Panc1 (cell line): ENCODE data around the gene RASGRP3. TPM values are rescaled to one million over a fixed set of nuclear protein-coding genes. Genes with fewer than 3 reads are reported as not detected.

Experiments used
- ATAC-seq: fragments of 200-7000 bp; cut with Tn5 transposase; 2 replicates; pipeline ENCODE4 v1.9.1; 2020; ENCODE audit warnings: mild to moderate bottlenecking, moderate library complexity
- BruUV-seq: library from RNA; stranded (reverse); fragments of 400-500 nt; replicated peaks from 2 replicates; lab custom pipeline; 2021; lab: Mats Ljungman, UMichigan
- CTCF ChIA-PET: fragments of 300-600 bp; sonication (Branson Sonifier 250); formaldehyde crosslinking; loops from one replicate; lab custom pipeline; 2022; ENCODE audit warnings: antibody characterized with exemption; lab: Charles Lee
- POLR2A ChIA-PET: fragments of 300-600 bp; sonication (Branson Sonifier 250); formaldehyde crosslinking; loops from one replicate; lab custom pipeline; 2022; ENCODE audit warnings: antibody characterized with exemption; lab: Charles Lee
- DNase-seq: peaks from one replicate; pipeline ENCODE4 v3.0.0-alpha.2; 2010; ENCODE audit warnings: low read depth, low spot score
- H3K27ac ChIP-seq: 2 replicates; pipeline ENCODE4 v1.5.1; 2011; ENCODE audit warnings: mild to moderate bottlenecking, low read length, inconsistent platforms
- H3K27me3 ChIP-seq: fragments of 200-500 bp; sonication (Bioruptor generic); 2 replicates; pipeline ENCODE4 v1.6.0; 2014; ENCODE audit warnings: low read length, inconsistent platforms; ENCODE audit not compliant: control insufficient read depth, insufficient read depth
- H3K36me3 ChIP-seq: fragments of 200-500 bp; sonication (Bioruptor generic); 2 replicates; pipeline ENCODE4 v1.5.1; 2014; ENCODE audit warnings: inconsistent platforms, mild to moderate bottlenecking, low read length, moderate library complexity; ENCODE audit not compliant: control insufficient read depth, insufficient read depth
- H3K4me1 ChIP-seq: 2 replicates; pipeline ENCODE4 v1.5.1; 2011; ENCODE audit warnings: inconsistent platforms, mild to moderate bottlenecking, low read length, moderate library complexity; ENCODE audit not compliant: control insufficient read depth, insufficient read depth
- H3K4me3 ChIP-seq, 2 experiments: 2 replicates each; pipeline ENCODE4 v1.5.1; 2011 to 2012; ENCODE audit warnings: low read depth in 2 of 2, low read length in 2 of 2, mild to moderate bottlenecking in 2 of 2, inconsistent platforms in 1 of 2, moderate library complexity in 1 of 2
- H3K9me3 ChIP-seq: fragments of 200-500 bp; sonication (Bioruptor generic); 2 replicates; pipeline ENCODE4 v1.5.1; 2014; ENCODE audit warnings: low read depth, mild to moderate bottlenecking, inconsistent platforms, low read length, moderate library complexity; ENCODE audit not compliant: control insufficient read depth, insufficient read depth
- CTCF ChIP-seq: fragments of 450-650 bp; IDR thresholded peaks from 2 replicates; pipeline ENCODE4 v1.5.1; 2017; ENCODE audit warnings: mild to moderate bottlenecking
- POLR2AphosphoS5 ChIP-seq: IDR thresholded peaks from 2 replicates; pipeline ENCODE4 v1.6.1; 2012; ENCODE audit warnings: mild to moderate bottlenecking, low read depth, low read length, moderate library complexity
- REST ChIP-seq, 2 experiments: IDR thresholded peaks; 2 replicates each; pipeline ENCODE4 v1.6.1; 2011 to 2012; ENCODE audit warnings: low read depth in 2 of 2, control low read depth in 1 of 2, low read length in 1 of 2, mild to moderate bottlenecking in 1 of 2, moderate library complexity in 1 of 2; ENCODE audit not compliant: insufficient read depth in 1 of 2
- SIN3A ChIP-seq: IDR thresholded peaks from 2 replicates; pipeline ENCODE4 v1.6.1; 2012; ENCODE audit warnings: low read depth, mild to moderate bottlenecking, low read length, moderate library complexity, borderline replicate concordance; ENCODE audit not compliant: insufficient read depth
- TCF7L2 ChIP-seq: IDR thresholded peaks from 2 replicates; pipeline ENCODE4 v1.6.1; 2011; ENCODE audit warnings: mild to moderate bottlenecking, low read depth, low read length, inconsistent platforms
- in situ Hi-C: cut with HindIII; loops from 2 replicates; pipeline ENCODE4 v1.10.0; 2016; ENCODE audit warnings: low sequenced_read_pairs, low pct_unique_long_range_greater_than_20kb
- intact Hi-C: fragments of 100-400 bp; cut with micrococcal nuclease; formaldehyde crosslinking; loops from one replicate; pipeline ENCODE4 v1.10.0; 2022; ENCODE audit not compliant: unreplicated experiment
- total RNA-seq: library from RNA; stranded (reverse); gene quantifications from one replicate; pipeline ENCODE4 v1.2.1, GENCODE V29; 2021; ENCODE audit not compliant: unreplicated experiment

The RASGRP3 gene
- total RNA-seq, 1 experiment from 2014 or later: 2.6 TPM

GRCh38 chr2:33512112-33512511 is 35.7 kb downstream of the RASGRP3 start:
- BruUV-seq: no TSS peak
- ChIA-PET CTCF (no interaction called here), POLR2A (no interaction called here)
- DNase-seq (no peak), ATAC-seq (no peak)
- Histone ChIP-seq H3K27ac (no peak overlapping the region), H3K4me3 (no peak overlapping the region), H3K27me3 (no peaks in the 10 kb centered on the region), H3K9me3 (no peaks in the 10 kb centered on the region), H3K36me3 (no peaks in the 10 kb centered on the region), H3K4me1 (no peaks in the 10 kb centered on the region)
- in situ Hi-C loops (no loop called here), intact Hi-C loops (no loop called here)
- TF ChIP-seq TCF7L2 (no peak), CTCF (no peak), REST (IDR thresholded peaks at IDR 0.05; ENCODE audit: insufficient read depth in 1 of 2, low read depth in 2 of 2, low read length in 1 of 2) (no peak), SIN3A (no peak), POLR2AphosphoS5 (no peak)

GRCh38 chr2:33513480-33513879 is 37.0 kb downstream of the RASGRP3 start:
- CTCF ChIA-PET: no interaction called here
- BruUV-seq: no TSS peak
- POLR2A ChIA-PET: interaction anchor here (0.5 kb wide), 1 partner anchor 17 kb away, joined by 7 read pairs; no protein-coding TSS in a partner anchor
- no peak overlapping the region for H3K4me3 ChIP-seq
- intact Hi-C loops (no loop called here), in situ Hi-C loops (no loop called here)
- H3K4me1 ChIP-seq: no peaks in the 10 kb centered on the region
- no peaks in the 10 kb centered on the region for H3K9me3 ChIP-seq
- ATAC-seq: no peak
- H3K27ac ChIP-seq: no peak overlapping the region
- no peaks in the 10 kb centered on the region for H3K36me3 ChIP-seq
- TF ChIP-seq REST (IDR thresholded peaks at IDR 0.05; ENCODE audit: insufficient read depth in 1 of 2, low read depth in 2 of 2, low read length in 1 of 2) (no peak), POLR2AphosphoS5 (no peak), TCF7L2 (no peak), CTCF (no peak), SIN3A (no peak)
- no peak for DNase-seq
- H3K27me3 ChIP-seq: no peaks in the 10 kb centered on the region
